ENCODE results near the gene PPP1R9B.

Gene PPP1R9B

DNA sequence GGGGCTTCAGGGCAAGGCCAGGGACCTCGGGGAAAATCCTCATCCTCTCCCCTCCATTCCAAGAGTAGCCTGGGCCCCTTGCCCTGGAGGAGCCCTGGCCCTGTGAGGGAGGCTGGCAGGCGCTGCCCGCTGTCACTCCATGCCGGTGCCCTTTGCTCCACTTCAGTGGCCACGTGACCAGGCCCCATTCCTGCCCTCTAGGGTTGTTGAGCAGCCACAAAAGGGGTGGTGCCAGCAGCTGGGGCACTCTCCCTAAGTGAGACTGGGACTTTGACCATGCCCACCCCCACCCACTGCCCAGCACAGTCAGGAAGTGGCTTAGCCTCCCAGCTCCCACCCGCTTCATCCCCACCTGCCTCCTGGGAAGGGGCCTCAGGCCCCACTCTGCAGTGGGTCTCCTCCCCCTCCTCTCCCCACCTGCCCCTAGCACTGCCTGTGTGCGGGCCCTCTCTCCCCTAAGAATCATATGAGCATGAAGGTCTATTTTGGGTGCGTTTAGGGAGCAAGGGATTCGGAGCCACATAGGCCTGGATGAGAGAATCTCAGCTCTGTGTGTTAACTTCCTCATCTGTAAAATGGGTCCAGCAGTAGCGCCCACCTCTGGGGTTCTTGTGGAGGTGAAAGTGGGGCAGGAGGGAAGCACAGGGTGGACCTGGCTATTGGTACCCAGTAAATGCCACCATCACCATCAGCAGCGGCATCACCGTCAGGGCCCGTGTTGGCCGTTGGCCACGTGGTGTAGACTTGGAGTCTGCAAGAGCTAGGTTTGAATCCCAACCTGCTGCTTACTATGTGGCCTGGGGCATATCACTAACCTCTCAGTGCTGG, 48.1 kb downstream of the PPP1R9B start:
- no peak overlapping the region for H3K27ac ChIP-seq
- no peaks in the 10 kb centered on the region for H3K4me1 ChIP-seq (ENCODE audit: control insufficient read depth in 1 of 2, insufficient read depth in 1 of 2, low read depth in 1 of 2, low read length in 1 of 2)
- H3K27me3 ChIP-seq, result no peaks in the 10 kb centered on the region
- no peaks in the 10 kb centered on the region for H3K9me3 ChIP-seq
- TF ChIP-seq CTCF (IDR thresholded peaks at IDR 0.05), result no peak
- H3K4me3 ChIP-seq (ENCODE audit: low read depth in 1 of 2, low read length in 1 of 2), result no peak overlapping the region
- no peaks in the 10 kb centered on the region for H3K36me3 ChIP-seq

GRCh38 chr17:50101346-50102163, 48.9 kb downstream of the PPP1R9B start:
- no peak for TF ChIP-seq CTCF (IDR thresholded peaks at IDR 0.05)
- no peak overlapping the region for H3K27ac ChIP-seq
- H3K9me3 ChIP-seq, result no peaks in the 10 kb centered on the region
- H3K4me3 ChIP-seq (ENCODE audit: low read depth in 1 of 2, low read length in 1 of 2), result no peak overlapping the region
- no peaks in the 10 kb centered on the region for H3K4me1 ChIP-seq (ENCODE audit: control insufficient read depth in 1 of 2, insufficient read depth in 1 of 2, low read depth in 1 of 2, low read length in 1 of 2)
- H3K27me3 ChIP-seq, result no peaks in the 10 kb centered on the region
- no peaks in the 10 kb centered on the region for H3K36me3 ChIP-seq

DNA sequence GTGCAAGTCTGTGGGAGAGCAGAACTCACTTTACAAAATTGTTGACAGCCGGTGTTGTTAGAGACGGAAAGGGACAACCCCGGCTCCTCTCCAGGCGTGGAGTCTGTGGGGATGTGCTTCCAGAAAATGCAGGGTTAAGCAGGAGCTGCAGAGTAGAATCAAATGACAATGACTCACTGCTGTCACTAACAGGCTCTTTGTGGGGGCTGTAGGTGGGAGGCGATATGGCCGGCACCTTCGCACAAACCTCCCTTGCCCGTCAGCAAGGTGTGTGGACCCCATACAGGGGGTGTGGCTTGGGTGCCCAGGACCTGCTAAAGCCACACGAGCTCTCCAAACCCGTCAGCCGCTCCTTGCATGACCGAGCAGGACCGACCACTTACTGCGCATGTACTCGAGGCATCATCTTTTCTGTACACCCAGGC, 49.5 kb downstream of the PPP1R9B start:
- Histone ChIP-seq H3K4me1 (ENCODE audit: control insufficient read depth in 1 of 2, insufficient read depth in 1 of 2, low read depth in 1 of 2, low read length in 1 of 2) (no peaks in the 10 kb centered on the region), H3K27me3 (no peaks in the 10 kb centered on the region), H3K4me3 (ENCODE audit: low read depth in 1 of 2, low read length in 1 of 2) (no peak overlapping the region), H3K36me3 (no peaks in the 10 kb centered on the region), H3K9me3 (no peaks in the 10 kb centered on the region), H3K27ac (no peak overlapping the region)
- no peak for TF ChIP-seq CTCF (IDR thresholded peaks at IDR 0.05)

GRCh38 chr17:50100480-50100883, 50.0 kb downstream of the PPP1R9B start:
- no peak for TF ChIP-seq CTCF (IDR thresholded peaks at IDR 0.05)
- Histone ChIP-seq H3K9me3 (no peaks in the 10 kb centered on the region), H3K27me3 (no peaks in the 10 kb centered on the region), H3K36me3 (no peaks in the 10 kb centered on the region), H3K27ac (no peak overlapping the region), H3K4me3 (ENCODE audit: low read depth in 1 of 2, low read length in 1 of 2) (no peak overlapping the region), H3K4me1 (ENCODE audit: control insufficient read depth in 1 of 2, insufficient read depth in 1 of 2, low read depth in 1 of 2, low read length in 1 of 2) (peaks cover 3 to 4% of the 10 kb centered on the region in 2 experiments)

- no peak overlapping the region for H3K4me3 ChIP-seq (ENCODE audit: low read depth in 1 of 2, low read length in 1 of 2)
- no peak for TF ChIP-seq CTCF (IDR thresholded peaks at IDR 0.05)
- H3K27me3 ChIP-seq, result no peaks in the 10 kb centered on the region
- no peak overlapping the region for H3K27ac ChIP-seq
- peaks cover 12 to 16% of the 10 kb centered on the region in 2 experiments for H3K4me1 ChIP-seq (ENCODE audit: control insufficient read depth in 1 of 2, insufficient read depth in 1 of 2, low read depth in 1 of 2, low read length in 1 of 2)
- no peaks in the 10 kb centered on the region for H3K36me3 ChIP-seq
- H3K9me3 ChIP-seq, result no peaks in the 10 kb centered on the region
These were observed 51.5 kb downstream of the PPP1R9B start for GRCh38 chr17:50099003-50099402.

Measured in neutrophil (primary cell).